ENCODE results near the gene BZW2. TPM values are rescaled to one million over a fixed set of nuclear protein-coding genes. Genes with fewer than 3 reads are reported as not detected.

The BZW2 gene
- total RNA-seq, 2 donors from 2014 or later, result 19.5 to 40.9 TPM

DNA sequence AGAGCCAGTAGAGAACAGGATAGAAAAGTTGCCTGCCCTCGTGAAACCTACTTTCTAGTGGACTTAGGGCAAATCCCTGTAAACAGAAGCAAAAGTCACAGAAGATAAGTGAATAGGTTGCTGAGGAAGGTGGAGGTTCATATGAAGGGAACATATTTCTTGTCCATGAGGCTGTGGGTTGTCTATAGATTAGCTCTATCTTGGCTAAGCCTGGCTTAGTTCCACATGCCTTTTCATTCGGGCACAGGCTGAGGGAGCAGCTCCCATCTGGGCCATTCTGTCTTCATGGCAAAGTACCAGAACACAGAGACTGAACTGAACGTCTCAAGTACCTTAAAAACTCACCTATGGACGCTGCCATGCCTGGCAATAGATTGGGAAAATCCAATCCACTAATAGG, 45.3 kb downstream of the BZW2 start:
- H3K4me3 ChIP-seq, result no peak overlapping the region
- ATAC-seq (ENCODE audit: insufficient number of reproducible peaks, low FRiP score, low read depth) (no peak), DNase-seq (ENCODE audit: low spot score) (no peak)
- no peaks in the 10 kb centered on the region for H3K27me3 ChIP-seq (replicated peaks; ENCODE audit: insufficient read depth)
- no peaks in the 10 kb centered on the region for H3K36me3 ChIP-seq
- H3K27ac ChIP-seq, result no peak overlapping the region
- TF ChIP-seq CTCF (IDR thresholded peaks at IDR 0.05), result no peak
- H3K4me1 ChIP-seq (ENCODE audit: control insufficient read depth in 1 of 2, low read depth in 2 of 2), result no peaks in the 10 kb centered on the region
- no peaks in the 10 kb centered on the region for H3K9me3 ChIP-seq

- H3K36me3 ChIP-seq, result no peaks in the 10 kb centered on the region
- H3K9me3 ChIP-seq, result no peaks in the 10 kb centered on the region
- no peak for TF ChIP-seq CTCF (IDR thresholded peaks at IDR 0.05)
- ATAC-seq (ENCODE audit: insufficient number of reproducible peaks, low FRiP score, low read depth) (no peak), DNase-seq (ENCODE audit: low spot score) (no peak)
- H3K4me3 ChIP-seq, result no peak overlapping the region
- H3K27me3 ChIP-seq (replicated peaks; ENCODE audit: insufficient read depth), result no peaks in the 10 kb centered on the region
- H3K4me1 ChIP-seq (ENCODE audit: control insufficient read depth in 1 of 2, low read depth in 2 of 2), result peaks cover 4 to 11% of the 10 kb centered on the region in 2 donors
- H3K27ac ChIP-seq, result no peak overlapping the region
Observed at GRCh38 chr7:16693601-16694318, 47.8 kb downstream of the BZW2 start.

DNA sequence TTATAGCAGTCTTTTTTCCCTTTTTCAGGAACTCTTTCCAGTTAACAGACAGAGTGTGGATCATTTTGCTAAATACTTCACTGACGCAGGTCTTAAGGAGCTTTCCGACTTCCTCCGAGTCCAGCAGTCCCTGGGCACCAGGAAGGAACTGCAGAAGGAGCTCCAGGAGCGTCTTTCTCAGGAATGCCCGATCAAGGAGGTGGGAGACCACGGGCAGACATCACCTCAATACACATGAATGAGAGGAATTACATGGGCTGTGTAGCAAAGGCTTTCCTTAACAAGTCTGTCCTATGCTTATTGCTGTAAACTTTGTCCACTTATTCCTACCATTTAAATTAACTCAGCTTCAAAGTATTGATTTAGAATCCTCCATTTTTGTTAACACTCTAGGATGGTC, 48.8 kb downstream of the BZW2 start:
- DNase-seq (ENCODE audit: low spot score), result no peak
- TF ChIP-seq CTCF (IDR thresholded peaks at IDR 0.05), result no peak
- no peak overlapping the region for H3K4me3 ChIP-seq
- H3K4me1 ChIP-seq (ENCODE audit: control insufficient read depth in 1 of 2, low read depth in 2 of 2), result peaks cover 10 to 21% of the 10 kb centered on the region in 2 donors
- no peaks in the 10 kb centered on the region for H3K9me3 ChIP-seq
- H3K27me3 ChIP-seq (replicated peaks; ENCODE audit: insufficient read depth), result no peaks in the 10 kb centered on the region
- no peak for ATAC-seq (ENCODE audit: insufficient number of reproducible peaks, low FRiP score, low read depth)
- no peaks in the 10 kb centered on the region for H3K36me3 ChIP-seq
- H3K27ac ChIP-seq, result no peak overlapping the region

DNA sequence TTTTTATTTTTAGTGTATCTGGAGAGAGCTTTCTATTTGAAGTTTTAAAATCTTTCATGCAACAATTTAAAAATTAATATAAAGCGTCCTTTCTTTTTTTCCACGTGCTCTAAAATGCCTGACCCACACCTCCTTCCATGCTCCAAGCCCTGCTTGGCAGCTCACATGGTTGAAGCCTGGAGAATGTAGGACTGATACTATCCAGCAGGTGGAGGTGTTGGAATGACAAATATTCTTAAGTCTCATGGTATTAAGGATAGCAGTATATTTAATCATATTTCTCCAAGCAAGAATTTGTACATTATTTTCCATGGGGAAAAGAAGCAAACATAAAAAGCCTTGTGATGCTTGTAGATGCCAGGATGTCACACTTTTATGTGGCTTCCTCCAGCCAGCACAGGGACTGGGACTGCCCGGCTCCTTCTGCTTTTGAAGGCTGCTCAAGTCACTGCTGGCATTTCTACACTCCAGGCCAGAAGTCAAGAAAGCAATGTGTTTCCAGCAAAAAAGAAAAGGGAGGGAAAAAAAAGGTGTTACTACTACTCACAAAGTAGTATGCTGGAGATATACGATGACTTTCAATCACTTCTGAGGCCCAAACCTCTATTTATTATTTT, 49.7 kb downstream of the BZW2 start:
- peaks cover 10 to 29% of the 10 kb centered on the region in 2 donors for H3K4me1 ChIP-seq (ENCODE audit: control insufficient read depth in 1 of 2, low read depth in 2 of 2)
- no peak overlapping the region for H3K27ac ChIP-seq

More for the DNA sequence above, 49.7 kb downstream of the BZW2 start:
- ATAC-seq (ENCODE audit: insufficient number of reproducible peaks, low FRiP score, low read depth) (no peak), DNase-seq (ENCODE audit: low spot score) (no peak)
- no peaks in the 10 kb centered on the region for H3K27me3 ChIP-seq (replicated peaks; ENCODE audit: insufficient read depth)
- no peak overlapping the region for H3K4me3 ChIP-seq
- H3K9me3 ChIP-seq, result no peaks in the 10 kb centered on the region
- TF ChIP-seq CTCF (IDR thresholded peaks at IDR 0.05), result peak; percentile 56
- H3K36me3 ChIP-seq, result no peaks in the 10 kb centered on the region
